ENCODE measurements around the gene SHC2.

GRCh38 chr19:406971-407510, 53.8 kb downstream of the SHC2 start:
- no peak for TF ChIP-seq CTCF (IDR thresholded peaks at IDR 0.05)
- TF ChIP-seq POLR2A (IDR thresholded peaks at IDR 0.05) = no peak

Data from adrenal gland (tissue), 5 donors.